Gastrocnemius medialis (tissue), 4 donors: Measurements from ENCODE around the gene CFDP1. TPM values are rescaled to one million over a fixed set of nuclear protein-coding genes. Genes with fewer than 3 reads are reported as not detected.
A peak's percentile ranks its signal among the peaks of the same experiment; 100 is the strongest.

ENCODE experiments used
- ATAC-seq, 2 donors: fragments of 150-250 bp; one replicate each; pipeline ENCODE4 v1.9.1; 2016
- DNase-seq, 2 donors: peaks; one replicate each; pipeline ENCODE4 v3.0.0-alpha.2; 2019
- H3K27ac ChIP-seq, 4 donors: fragments of 200-600 bp; sonication (generic); 1 replicate in 1 of 4; 2 replicates in 3 of 4; pipeline ENCODE4 v1.5.1; 2016 to 2018; ENCODE audit warnings: mild to moderate bottlenecking in 2 of 4, moderate library complexity in 1 of 4
- H3K27me3 ChIP-seq, 3 donors: fragments of 200-600 bp; sonication (generic) in 2 of 3; 1 replicate in 1 of 3; 2 replicates in 2 of 3; pipeline versions ENCODE4 v1.5.1 to v1.6.0; 2016 to 2019; ENCODE audit warnings: mild to moderate bottlenecking in 1 of 3, moderate library complexity in 1 of 3
- H3K36me3 ChIP-seq, 2 donors: fragments of 200-600 bp; sonication (generic) in 1 of 2; one replicate each; pipeline ENCODE4 v1.5.1; 2017 to 2018
- H3K4me1 ChIP-seq, 2 donors: fragments of 200-600 bp; sonication (generic) in 1 of 2; one replicate each; pipeline ENCODE4 v1.5.1; 2016 to 2017; ENCODE audit warnings: mild to moderate bottlenecking in 2 of 2
- H3K4me3 ChIP-seq, 4 donors: fragments of 200-600 bp; sonication (generic) in 3 of 4; 1 replicate in 1 of 4; 2 replicates in 3 of 4; pipeline ENCODE4 v1.5.1; 2016 to 2019; ENCODE audit warnings: mild to moderate bottlenecking in 2 of 4
- H3K9me3 ChIP-seq, 3 donors: fragments of 200-600 bp; sonication (generic) in 2 of 3; 1 replicate in 1 of 3; 2 replicates in 2 of 3; pipeline ENCODE4 v1.5.1; 2016 to 2019
- POLR2A ChIP-seq, 2 donors: fragments of 450-650 bp; IDR thresholded peaks; one replicate each; pipeline ENCODE4 v1.6.1; 2017; ENCODE audit warnings: antibody characterized with exemption in 2 of 2, mild to moderate bottlenecking in 2 of 2, moderate library complexity in 2 of 2
- in situ Hi-C, 4 donors: fragments of 200-750 bp; cut with MboI; loops; one replicate each; pipeline versions ENCODE4 v1.15.0 to v1.8.0; 2017; ENCODE audit warnings: low sequenced_read_pairs in 4 of 4
- intact Hi-C: fragments of 100-400 bp; cut with DNase I; formaldehyde crosslinking; loops from one replicate; pipeline ENCODE4 v1.15.1; 2023; ENCODE audit warnings: low total_unique reads
- total RNA-seq, 4 donors: library from RNA; depleted of rRNA; stranded (reverse); fragments of >200 nt; gene quantifications; one replicate each; pipeline versions ENCODE4 v1.1.0 to v1.2.3, GENCODE V29; 2016
- TF ChIP-seq, protein P1 (sequence below), 5 experiments: fragments of 450-650 bp in 3 of 5; fragments of 200-600 bp in 2 of 5; sonication (generic) in 2 of 5; IDR thresholded peaks in 4 of 5; conservative IDR thresholded peaks in 1 of 5; 1 replicate in 4 of 5; 2 replicates in 1 of 5; pipeline ENCODE4 v1.5.1; 2016 to 2019; ENCODE audit warnings: antibody characterized with exemption in 5 of 5, mild to moderate bottlenecking in 3 of 5, moderate library complexity in 3 of 5

Gene CFDP1
- total RNA-seq, 4 donors from 2014 or later: 20.4 to 28.6 (median 24.2) TPM

DNA sequence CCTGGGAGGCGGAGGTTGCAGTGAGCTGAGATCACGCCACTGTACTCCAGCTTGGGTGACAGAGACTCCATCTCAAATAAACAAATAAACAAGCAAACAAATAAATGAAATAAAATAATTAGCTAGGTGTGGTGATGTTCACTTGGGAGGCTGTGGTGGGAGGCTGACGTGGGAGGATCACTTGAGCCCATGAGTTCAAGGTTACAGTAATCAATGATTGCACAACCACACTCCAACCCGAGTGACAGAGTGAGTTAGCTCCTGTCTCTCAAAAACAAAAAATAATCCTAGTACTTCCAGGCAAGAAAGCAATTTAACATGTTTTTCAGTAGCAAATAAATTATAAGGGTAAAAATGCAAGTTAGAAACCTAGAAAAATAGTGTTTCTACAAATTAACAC is 26.4 kb downstream of the CFDP1 start:
- in situ Hi-C loops (loop anchor here in 2 of 4 donors (10.0 to 25.0 kb wide), 2 partner anchors 212 to 420 kb away; partner anchors contain the start of genes WDR59 (in 1 of the 2) and ZNRF1 (in 1 of the 2)), intact Hi-C loops (no loop called here)
- Histone ChIP-seq H3K27me3 (no peaks in the 10 kb centered on the region), H3K9me3 (no peaks in the 10 kb centered on the region), H3K36me3 (peaks cover 0 to 29% of the 10 kb centered on the region in 2 donors), H3K27ac (no peak overlapping the region), H3K4me1 (peaks cover 8 to 9% of the 10 kb centered on the region in 2 donors), H3K4me3 (no peak overlapping the region)
- ATAC-seq (no peak), DNase-seq (no peak)
- TF ChIP-seq, protein P1, sequence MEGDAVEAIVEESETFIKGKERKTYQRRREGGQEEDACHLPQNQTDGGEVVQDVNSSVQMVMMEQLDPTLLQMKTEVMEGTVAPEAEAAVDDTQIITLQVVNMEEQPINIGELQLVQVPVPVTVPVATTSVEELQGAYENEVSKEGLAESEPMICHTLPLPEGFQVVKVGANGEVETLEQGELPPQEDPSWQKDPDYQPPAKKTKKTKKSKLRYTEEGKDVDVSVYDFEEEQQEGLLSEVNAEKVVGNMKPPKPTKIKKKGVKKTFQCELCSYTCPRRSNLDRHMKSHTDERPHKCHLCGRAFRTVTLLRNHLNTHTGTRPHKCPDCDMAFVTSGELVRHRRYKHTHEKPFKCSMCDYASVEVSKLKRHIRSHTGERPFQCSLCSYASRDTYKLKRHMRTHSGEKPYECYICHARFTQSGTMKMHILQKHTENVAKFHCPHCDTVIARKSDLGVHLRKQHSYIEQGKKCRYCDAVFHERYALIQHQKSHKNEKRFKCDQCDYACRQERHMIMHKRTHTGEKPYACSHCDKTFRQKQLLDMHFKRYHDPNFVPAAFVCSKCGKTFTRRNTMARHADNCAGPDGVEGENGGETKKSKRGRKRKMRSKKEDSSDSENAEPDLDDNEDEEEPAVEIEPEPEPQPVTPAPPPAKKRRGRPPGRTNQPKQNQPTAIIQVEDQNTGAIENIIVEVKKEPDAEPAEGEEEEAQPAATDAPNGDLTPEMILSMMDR (IDR thresholded peaks at IDR 0.05 in 4 of 5, conservative IDR thresholded peaks at IDR 0.05 in 1 of 5): no peak
- TF ChIP-seq POLR2A (IDR thresholded peaks at IDR 0.05): no peak

DNA sequence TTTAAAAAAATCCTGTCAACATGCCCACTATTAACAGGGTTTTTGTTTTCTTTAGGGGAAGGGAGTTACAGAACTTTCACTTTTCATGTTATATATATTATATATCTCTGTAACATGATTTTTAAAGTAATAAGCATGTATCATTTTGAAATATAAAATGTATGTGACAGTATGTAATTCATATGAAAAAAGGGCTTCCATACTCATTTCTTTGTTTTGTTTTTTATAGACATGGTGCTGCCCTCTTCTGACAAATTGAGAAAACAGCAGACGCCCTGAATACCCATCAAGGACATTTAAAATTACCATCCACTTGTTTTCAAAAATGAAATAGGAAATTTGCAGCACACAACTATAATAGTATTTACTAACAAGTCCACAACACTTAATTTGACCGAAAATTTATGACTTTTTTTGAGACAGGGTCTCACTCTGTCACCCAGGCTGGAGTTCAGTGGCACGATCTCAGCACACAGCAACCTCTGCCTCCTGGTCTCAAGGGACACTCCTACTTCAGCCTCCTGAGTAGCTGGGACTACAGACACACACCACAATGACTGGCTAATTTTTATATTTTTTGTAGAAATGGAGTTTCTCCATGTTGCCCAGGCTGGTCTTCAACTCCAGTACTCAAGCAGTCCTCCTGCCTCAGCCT is 30.4 kb downstream of the CFDP1 start:
- peaks cover 14 to 16% of the 10 kb centered on the region in 2 donors for H3K4me1 ChIP-seq
- in situ Hi-C loops: loop anchor here in 2 of 4 donors (10.0 to 25.0 kb wide), 2 partner anchors 208 to 416 kb away; partner anchors contain the start of genes WDR59 (in 1 of the 2) and ZNRF1 (in 1 of the 2)
- TF ChIP-seq, protein P1 (IDR thresholded peaks at IDR 0.05 in 4 of 5, conservative IDR thresholded peaks at IDR 0.05 in 1 of 5): peak; percentile 39 to 70 (median 50)
- TF ChIP-seq POLR2A (IDR thresholded peaks at IDR 0.05): no peak
- H3K9me3 ChIP-seq: no peaks in the 10 kb centered on the region
- H3K4me3 ChIP-seq: no peak overlapping the region
- peaks cover 0 to 9% of the 10 kb centered on the region in 2 donors for H3K36me3 ChIP-seq
- peak in 1 of 2 donors; percentile 45 for ATAC-seq
- intact Hi-C loops: loop anchor here (1.0 kb wide), 2 partner anchors 39 to 204 kb away; no protein-coding TSS in a partner anchor
- no peaks in the 10 kb centered on the region for H3K27me3 ChIP-seq
- DNase-seq: no peak
- H3K27ac ChIP-seq: peak overlapping the region in 2 of 4 donors; percentile 52 to 58

DNA sequence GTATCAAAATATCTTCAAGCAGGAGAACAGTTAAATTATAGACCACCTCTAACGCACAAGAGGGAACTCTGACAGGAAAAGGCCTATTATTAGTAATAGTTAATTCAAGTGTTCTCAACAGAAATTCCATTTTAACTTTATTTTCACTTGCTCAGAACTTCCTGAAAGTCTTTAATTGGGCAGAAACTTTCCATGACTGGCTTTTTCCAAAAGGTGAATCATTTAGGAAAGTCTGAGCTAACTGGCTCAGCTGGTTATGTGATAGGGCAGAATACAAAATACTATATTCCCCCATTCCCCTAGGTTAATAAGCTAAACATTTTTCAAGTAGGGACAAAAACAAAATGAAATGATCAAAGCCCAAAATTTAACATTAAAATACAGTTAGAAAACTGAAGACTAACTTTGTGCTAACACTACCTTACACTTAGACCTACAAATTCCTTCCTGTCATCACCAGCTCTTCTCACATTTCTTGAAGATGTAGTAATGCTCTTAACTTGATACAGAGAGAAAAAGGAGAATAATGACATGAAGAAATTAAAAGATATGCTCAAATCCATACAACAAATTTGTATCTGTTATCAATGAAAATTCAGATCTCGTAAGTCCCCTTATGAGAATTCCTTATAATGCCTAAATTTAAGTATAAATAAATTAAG is 31.0 kb downstream of the CFDP1 start:
- H3K27ac ChIP-seq: peak overlapping the region; percentile 25 to 58 (median 50)
- ATAC-seq (peak in 1 of 2 donors; percentile 76), DNase-seq (no peak)
- no peaks in the 10 kb centered on the region for H3K9me3 ChIP-seq
- H3K36me3 ChIP-seq: peaks cover 0 to 6% of the 10 kb centered on the region in 2 donors
- TF ChIP-seq, protein P1 (IDR thresholded peaks at IDR 0.05 in 4 of 5, conservative IDR thresholded peaks at IDR 0.05 in 1 of 5): no peak
- TF ChIP-seq POLR2A (IDR thresholded peaks at IDR 0.05): no peak
- peaks cover 14 to 16% of the 10 kb centered on the region in 2 donors for H3K4me1 ChIP-seq
- H3K27me3 ChIP-seq: no peaks in the 10 kb centered on the region
- H3K4me3 ChIP-seq: no peak overlapping the region
- intact Hi-C loops: loop anchor here (1.0 kb wide), 1 partner anchor 203 kb away; no protein-coding TSS in a partner anchor
- in situ Hi-C loops: loop anchor here in 2 of 4 donors (10.0 to 25.0 kb wide), 2 partner anchors 207 to 415 kb away; partner anchors contain the start of genes WDR59 (in 1 of the 2) and ZNRF1 (in 1 of the 2)

DNA sequence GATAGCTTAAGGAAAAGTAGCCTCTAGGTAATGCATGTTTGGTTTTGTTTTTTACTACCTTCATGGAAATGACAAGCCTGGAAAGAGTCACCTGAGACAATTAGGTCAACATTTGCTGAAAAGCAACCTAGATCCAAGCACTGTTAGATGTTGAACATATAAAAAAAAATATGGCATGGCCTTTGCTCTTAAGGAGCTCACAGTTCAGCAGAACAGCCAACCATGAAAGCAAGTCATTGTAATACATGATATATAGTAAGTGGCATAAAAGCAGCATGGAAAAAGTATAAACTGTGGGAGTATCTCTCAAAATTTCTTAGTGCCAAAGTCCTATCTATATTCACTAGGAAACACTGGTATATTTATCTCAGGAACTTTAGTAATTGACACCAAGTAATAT is 31.6 kb downstream of the CFDP1 start:
- H3K36me3 ChIP-seq: peaks cover 0 to 6% of the 10 kb centered on the region in 2 donors
- DNase-seq: no peak
- TF ChIP-seq POLR2A (IDR thresholded peaks at IDR 0.05): no peak
- TF ChIP-seq, protein P1 (IDR thresholded peaks at IDR 0.05 in 4 of 5, conservative IDR thresholded peaks at IDR 0.05 in 1 of 5): no peak
- H3K27me3 ChIP-seq: no peaks in the 10 kb centered on the region
- H3K27ac ChIP-seq: peak overlapping the region; percentile 25 to 58 (median 50)
- ATAC-seq: peak in 1 of 2 donors; percentile 26
- H3K4me3 ChIP-seq: no peak overlapping the region
- H3K9me3 ChIP-seq: no peaks in the 10 kb centered on the region
- in situ Hi-C loops: loop anchor here in 2 of 4 donors (10.0 to 25.0 kb wide), 2 partner anchors 207 to 414 kb away; partner anchors contain the start of genes WDR59 (in 1 of the 2) and ZNRF1 (in 1 of the 2)
- H3K4me1 ChIP-seq: peaks cover 14 to 16% of the 10 kb centered on the region in 2 donors
- intact Hi-C loops: loop anchor here (1.0 kb wide), 1 partner anchor 202 kb away; no protein-coding TSS in a partner anchor
